ENCODE data around the gene TAF1B. TPM values are rescaled to one million over a fixed set of nuclear protein-coding genes. Genes with fewer than 3 reads are reported as not detected.

The TAF1B gene
- total and polyA plus RNA-seq, 10 of the 15 experiments (the other 5 are each of a cell fraction or from before 2014, with no cell fraction given), result 8.1 to 18.3 (median 12.4) TPM

DNA sequence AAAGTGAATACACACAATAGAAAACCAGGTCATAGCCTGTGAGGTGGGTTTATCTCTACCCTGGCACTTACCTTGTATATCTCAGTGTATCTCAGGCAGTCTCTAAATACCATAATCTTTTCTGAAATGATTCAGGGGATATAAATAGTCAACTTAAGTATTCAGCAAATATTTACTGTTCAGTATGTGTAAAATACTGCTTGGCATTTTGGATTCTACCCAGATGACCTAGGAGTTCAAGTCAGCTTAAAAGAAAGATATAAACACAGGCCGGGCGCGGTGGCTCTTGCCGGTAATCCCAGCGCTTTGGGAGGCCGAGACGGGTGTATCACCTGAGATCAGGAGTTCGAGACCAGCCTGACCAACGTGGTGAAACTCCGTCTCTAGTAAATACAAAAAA lies 132.1 kb downstream of the TAF1B start:
- Histone ChIP-seq H3K4me1 (ENCODE audit: control insufficient read depth, insufficient read depth, low read length) (no peaks in the 10 kb centered on the region), H3K79me2 (ENCODE audit: control insufficient read depth, insufficient read depth, low read length) (no peaks in the 10 kb centered on the region), H3K4me2 (ENCODE audit: control insufficient read depth, insufficient read depth) (no peak overlapping the region), H3K9me3 (replicated peaks; ENCODE audit: control insufficient read depth, insufficient read depth, low read length) (no peaks in the 10 kb centered on the region; the same call in 2 of the 3 replicates), H2AFZ (ENCODE audit: control insufficient read depth, low read depth, low read length) (no peak overlapping the region), H3K9ac (ENCODE audit: control insufficient read depth, insufficient read depth, low read length) (no peak overlapping the region), H3K27ac (ENCODE audit: control insufficient read depth, insufficient read depth) (no peak overlapping the region), H3K27me3 (replicated peaks in 1 of 2; ENCODE audit: control insufficient read depth in 2 of 2, insufficient read depth in 2 of 2, low read length in 1 of 2) (no peaks in the 10 kb centered on the region), H3K4me3 (no peak overlapping the region), H4K20me1 (ENCODE audit: control insufficient read depth, insufficient read depth) (no peaks in the 10 kb centered on the region), H3K36me3 (ENCODE audit: control insufficient read depth in 2 of 2, insufficient read depth in 2 of 2, low read length in 1 of 2) (no peaks in the 10 kb centered on the region)
- in situ Hi-C loops (cut with MboI), result no loop called here
- FAIRE-seq (no peak), DNase-seq (ENCODE audit: low read depth, low spot score) (no peak), ATAC-seq (no peak)
- intact Hi-C loops (cut with micrococcal nuclease; ENCODE audit: unreplicated experiment), result no loop called here
- RAD21 ChIA-PET (ENCODE audit: unreplicated experiment), result no interaction called here
- SMC1A ChIA-PET (ENCODE audit: uncharacterized antibody, unreplicated experiment), result no interaction called here
- BruUV-seq (replicated peaks), result no TSS peak
- CTCF ChIA-PET, result interaction anchor here (3.4 kb wide), 1 partner anchor 9 kb away, joined by 21 read pairs; no protein-coding TSS in a partner anchor
- 73% methylated on average over 10 of the region's 10 CpGs for WGBS (ENCODE audit: insufficient coverage, insufficient replicate concordance, low lambda C conversion rate, missing lambda C conversion rate)
- POLR2A ChIA-PET, result interaction anchor here (1.2 kb wide), 1 partner anchor 9 kb away, joined by 3 read pairs; no protein-coding TSS in a partner anchor
- TF ChIP-seq ZBED1 (IDR thresholded peaks at IDR 0.05; ENCODE audit: borderline replicate concordance) (no peak), SRF (IDR thresholded peaks at IDR 0.05; ENCODE audit: low read depth in 2 of 2, low read length in 2 of 2) (no peak), ZNF384 (IDR thresholded peaks at IDR 0.05; ENCODE audit: borderline replicate concordance, low read depth, low read length) (no peak), MTA3 (IDR thresholded peaks at IDR 0.05; ENCODE audit: borderline replicate concordance, low read length) (no peak), TBL1XR1 (IDR thresholded peaks at IDR 0.05; ENCODE audit: low read depth, low read length) (no peak), EP300 (IDR thresholded peaks at IDR 0.05; ENCODE audit: borderline replicate concordance in 1 of 2, control insufficient read depth in 1 of 2, low read depth in 2 of 2, low read length in 2 of 2) (no peak), CEBPZ (IDR thresholded peaks at IDR 0.05; ENCODE audit: low read depth, low read length) (no peak), SUZ12 (IDR thresholded peaks at IDR 0.05; ENCODE audit: unreplicated experiment) (no peak), ATF7 (IDR thresholded peaks at IDR 0.05; ENCODE audit: low read depth) (no peak), JUND (IDR thresholded peaks at IDR 0.05; ENCODE audit: low read depth, low read length) (no peak), NFIC (IDR thresholded peaks at IDR 0.05; ENCODE audit: low read depth, low read length) (no peak)
- TF ChIP-seq, protein P1, sequence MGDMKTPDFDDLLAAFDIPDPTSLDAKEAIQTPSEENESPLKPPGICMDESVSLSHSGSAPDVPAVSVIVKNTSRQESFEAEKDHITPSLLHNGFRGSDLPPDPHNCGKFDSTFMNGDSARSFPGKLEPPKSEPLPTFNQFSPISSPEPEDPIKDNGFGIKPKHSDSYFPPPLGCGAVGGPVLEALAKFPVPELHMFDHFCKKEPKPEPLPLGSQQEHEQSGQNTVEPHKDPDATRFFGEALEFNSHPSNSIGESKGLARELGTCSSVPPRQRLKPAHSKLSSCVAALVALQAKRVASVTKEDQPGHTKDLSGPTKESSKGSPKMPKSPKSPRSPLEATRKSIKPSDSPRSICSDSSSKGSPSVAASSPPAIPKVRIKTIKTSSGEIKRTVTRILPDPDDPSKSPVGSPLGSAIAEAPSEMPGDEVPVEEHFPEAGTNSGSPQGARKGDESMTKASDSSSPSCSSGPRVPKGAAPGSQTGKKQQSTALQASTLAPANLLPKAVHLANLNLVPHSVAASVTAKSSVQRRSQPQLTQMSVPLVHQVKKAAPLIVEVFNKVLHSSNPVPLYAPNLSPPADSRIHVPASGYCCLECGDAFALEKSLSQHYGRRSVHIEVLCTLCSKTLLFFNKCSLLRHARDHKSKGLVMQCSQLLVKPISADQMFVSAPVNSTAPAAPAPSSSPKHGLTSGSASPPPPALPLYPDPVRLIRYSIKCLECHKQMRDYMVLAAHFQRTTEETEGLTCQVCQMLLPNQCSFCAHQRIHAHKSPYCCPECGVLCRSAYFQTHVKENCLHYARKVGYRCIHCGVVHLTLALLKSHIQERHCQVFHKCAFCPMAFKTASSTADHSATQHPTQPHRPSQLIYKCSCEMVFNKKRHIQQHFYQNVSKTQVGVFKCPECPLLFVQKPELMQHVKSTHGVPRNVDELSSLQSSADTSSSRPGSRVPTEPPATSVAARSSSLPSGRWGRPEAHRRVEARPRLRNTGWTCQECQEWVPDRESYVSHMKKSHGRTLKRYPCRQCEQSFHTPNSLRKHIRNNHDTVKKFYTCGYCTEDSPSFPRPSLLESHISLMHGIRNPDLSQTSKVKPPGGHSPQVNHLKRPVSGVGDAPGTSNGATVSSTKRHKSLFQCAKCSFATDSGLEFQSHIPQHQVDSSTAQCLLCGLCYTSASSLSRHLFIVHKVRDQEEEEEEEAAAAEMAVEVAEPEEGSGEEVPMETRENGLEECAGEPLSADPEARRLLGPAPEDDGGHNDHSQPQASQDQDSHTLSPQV (IDR thresholded peaks at IDR 0.05), result no peak
- TF ChIP-seq, protein P2, sequence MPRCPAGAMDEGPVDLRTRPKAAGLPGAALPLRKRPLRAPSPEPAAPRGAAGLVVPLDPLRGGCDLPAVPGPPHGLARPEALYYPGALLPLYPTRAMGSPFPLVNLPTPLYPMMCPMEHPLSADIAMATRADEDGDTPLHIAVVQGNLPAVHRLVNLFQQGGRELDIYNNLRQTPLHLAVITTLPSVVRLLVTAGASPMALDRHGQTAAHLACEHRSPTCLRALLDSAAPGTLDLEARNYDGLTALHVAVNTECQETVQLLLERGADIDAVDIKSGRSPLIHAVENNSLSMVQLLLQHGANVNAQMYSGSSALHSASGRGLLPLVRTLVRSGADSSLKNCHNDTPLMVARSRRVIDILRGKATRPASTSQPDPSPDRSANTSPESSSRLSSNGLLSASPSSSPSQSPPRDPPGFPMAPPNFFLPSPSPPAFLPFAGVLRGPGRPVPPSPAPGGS (IDR thresholded peaks at IDR 0.05; ENCODE audit: borderline replicate concordance, insufficient read depth, low read depth, low read length, poor library complexity, severe bottlenecking), result no peak
- TF ChIP-seq, protein P3, sequence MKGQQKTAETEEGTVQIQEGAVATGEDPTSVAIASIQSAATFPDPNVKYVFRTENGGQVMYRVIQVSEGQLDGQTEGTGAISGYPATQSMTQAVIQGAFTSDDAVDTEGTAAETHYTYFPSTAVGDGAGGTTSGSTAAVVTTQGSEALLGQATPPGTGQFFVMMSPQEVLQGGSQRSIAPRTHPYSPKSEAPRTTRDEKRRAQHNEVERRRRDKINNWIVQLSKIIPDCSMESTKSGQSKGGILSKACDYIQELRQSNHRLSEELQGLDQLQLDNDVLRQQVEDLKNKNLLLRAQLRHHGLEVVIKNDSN (IDR thresholded peaks at IDR 0.05; ENCODE audit: borderline replicate concordance, extremely low read length, insufficient read depth, low read depth, low read length), result no peak

All from GM12878 (cell line).